ENCODE measurements around the gene CBARP. TPM values are rescaled to one million over a fixed set of nuclear protein-coding genes. Genes with fewer than 3 reads are reported as not detected.

CBARP gene
- total RNA-seq, 4 donors from 2014 or later: 0.57 to 1.1 TPM; not detected in 2

GRCh38 chr19:1239796-1240737 lies 2.3 kb upstream of the CBARP start:
- TF ChIP-seq, protein P1, sequence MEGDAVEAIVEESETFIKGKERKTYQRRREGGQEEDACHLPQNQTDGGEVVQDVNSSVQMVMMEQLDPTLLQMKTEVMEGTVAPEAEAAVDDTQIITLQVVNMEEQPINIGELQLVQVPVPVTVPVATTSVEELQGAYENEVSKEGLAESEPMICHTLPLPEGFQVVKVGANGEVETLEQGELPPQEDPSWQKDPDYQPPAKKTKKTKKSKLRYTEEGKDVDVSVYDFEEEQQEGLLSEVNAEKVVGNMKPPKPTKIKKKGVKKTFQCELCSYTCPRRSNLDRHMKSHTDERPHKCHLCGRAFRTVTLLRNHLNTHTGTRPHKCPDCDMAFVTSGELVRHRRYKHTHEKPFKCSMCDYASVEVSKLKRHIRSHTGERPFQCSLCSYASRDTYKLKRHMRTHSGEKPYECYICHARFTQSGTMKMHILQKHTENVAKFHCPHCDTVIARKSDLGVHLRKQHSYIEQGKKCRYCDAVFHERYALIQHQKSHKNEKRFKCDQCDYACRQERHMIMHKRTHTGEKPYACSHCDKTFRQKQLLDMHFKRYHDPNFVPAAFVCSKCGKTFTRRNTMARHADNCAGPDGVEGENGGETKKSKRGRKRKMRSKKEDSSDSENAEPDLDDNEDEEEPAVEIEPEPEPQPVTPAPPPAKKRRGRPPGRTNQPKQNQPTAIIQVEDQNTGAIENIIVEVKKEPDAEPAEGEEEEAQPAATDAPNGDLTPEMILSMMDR (IDR thresholded peaks at IDR 0.05; ENCODE audit: low read depth): no peak

DNA sequence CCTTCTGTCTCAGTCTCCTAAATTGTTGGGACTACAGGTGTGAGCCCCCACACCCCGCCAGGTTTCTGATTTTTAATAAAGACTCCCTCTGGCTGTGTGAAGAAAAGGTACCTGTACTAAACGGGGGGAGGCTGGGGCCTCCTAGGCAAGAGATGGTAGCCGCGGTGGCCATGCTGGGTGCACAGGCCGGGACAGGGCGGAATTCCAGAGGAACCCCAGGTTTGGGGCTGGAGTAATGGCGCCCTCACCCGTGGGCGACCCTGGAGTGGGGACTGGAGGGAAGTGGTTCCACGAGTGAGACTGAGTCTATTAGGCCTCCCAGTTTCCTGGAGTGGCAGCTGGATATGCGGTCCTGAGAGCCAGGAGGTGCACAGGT lies 1.6 kb upstream of the CBARP start:
- TF ChIP-seq, protein P1 (IDR thresholded peaks at IDR 0.05; ENCODE audit: low read depth): no peak

- TF ChIP-seq, protein P1 (IDR thresholded peaks at IDR 0.05; ENCODE audit: low read depth): no peak
Observed at GRCh38 chr19:1238369-1239303, 831 bp upstream of the CBARP start.

DNA sequence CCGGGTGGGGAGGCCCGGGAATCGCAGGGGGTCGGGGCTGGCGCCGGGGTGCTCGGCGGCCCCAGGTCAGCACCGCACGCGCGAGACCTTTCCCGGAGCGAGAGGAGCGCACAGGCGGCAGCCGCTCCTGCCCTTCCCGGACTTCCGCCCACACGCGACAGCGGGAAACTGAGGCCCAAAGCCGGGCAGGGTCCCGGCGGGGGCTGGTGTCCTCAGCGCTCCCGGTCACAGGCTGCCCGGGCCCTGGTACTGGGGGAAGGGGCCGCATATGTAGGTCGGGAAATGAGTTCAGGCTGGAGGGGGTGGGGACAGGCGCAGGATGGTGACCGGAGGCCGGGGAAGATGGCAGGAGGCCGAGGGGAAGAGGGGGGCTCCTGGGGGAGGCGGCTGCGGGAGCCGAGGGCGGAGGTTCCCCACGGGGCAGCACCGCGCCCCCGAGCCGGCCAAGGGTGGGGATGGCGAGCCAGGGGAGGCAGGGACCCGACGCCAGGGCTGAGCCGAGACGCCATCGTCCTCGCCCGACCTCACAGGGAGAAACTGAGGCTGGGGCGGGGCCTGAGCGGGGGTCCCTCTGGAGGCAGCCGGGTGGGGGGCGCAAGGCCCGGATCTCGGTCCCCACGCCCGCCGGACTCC lies 662 bp downstream of the CBARP start:
- TF ChIP-seq, protein P1 (IDR thresholded peaks at IDR 0.05; ENCODE audit: low read depth): no peak

DNA sequence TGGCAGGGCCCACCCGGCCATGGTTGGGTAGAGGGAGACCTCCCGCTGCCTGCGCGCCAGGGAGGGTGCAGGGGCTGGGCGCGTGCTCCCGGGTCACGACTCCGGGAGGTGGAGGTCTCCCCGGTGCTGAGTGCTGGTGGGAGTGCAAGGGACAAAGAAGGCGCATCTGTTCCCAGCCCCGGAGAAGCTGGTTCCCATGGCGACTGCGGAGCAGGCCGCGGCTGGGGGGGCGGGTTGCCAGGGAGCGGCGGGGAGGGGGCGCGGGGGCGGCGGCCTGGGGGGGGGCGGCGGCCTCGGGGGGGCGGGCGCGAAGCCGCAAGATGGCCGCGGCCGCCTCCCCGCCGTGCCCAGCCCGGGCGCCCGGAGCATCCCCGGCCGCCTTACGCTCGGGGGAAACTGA lies 1.2 kb downstream of the CBARP start:
- TF ChIP-seq, protein P1 (IDR thresholded peaks at IDR 0.05; ENCODE audit: low read depth): no peak

- TF ChIP-seq, protein P1 (IDR thresholded peaks at IDR 0.05; ENCODE audit: low read depth): no peak
Observed at GRCh38 chr19:1235625-1236538, 1.9 kb downstream of the CBARP start.

All from subcutaneous adipose tissue (tissue), 4 donors.